DND-41 (cell line): ENCODE results near the gene NDUFB11.

ENCODE experiments used
- CTCF ChIP-seq: IDR thresholded peaks from 2 replicates; pipeline ENCODE4 v1.5.1; 2012; ENCODE audit warnings: borderline replicate concordance, low read length, moderate library complexity, mild to moderate bottlenecking; ENCODE audit not compliant: poor library complexity, severe bottlenecking; ENCODE audit errors: extremely low read depth
- EZH2 ChIP-seq: IDR thresholded peaks from 3 replicates; pipeline ENCODE4 v1.6.1; 2012; ENCODE audit warnings: borderline replicate concordance, low read depth, mild to moderate bottlenecking, moderate library complexity, low read length, inconsistent platforms; ENCODE audit not compliant: severe bottlenecking

GRCh38 chrX:47171996-47172395 lies 27.5 kb upstream of the NDUFB11 start:
- TF ChIP-seq CTCF = no peak
- TF ChIP-seq EZH2 = no peak
